ENCODE data around the gene MATN3. TPM values are rescaled to one million over a fixed set of nuclear protein-coding genes. Genes with fewer than 3 reads are reported as not detected.

The MATN3 gene
- total RNA-seq, 1 donor from 2014 or later, result 1.2 TPM

GRCh38 chr2:20008703-20009102 is 3.8 kb downstream of the MATN3 start:
- no peak for DNase-seq (ENCODE audit: low spot score)

DNA sequence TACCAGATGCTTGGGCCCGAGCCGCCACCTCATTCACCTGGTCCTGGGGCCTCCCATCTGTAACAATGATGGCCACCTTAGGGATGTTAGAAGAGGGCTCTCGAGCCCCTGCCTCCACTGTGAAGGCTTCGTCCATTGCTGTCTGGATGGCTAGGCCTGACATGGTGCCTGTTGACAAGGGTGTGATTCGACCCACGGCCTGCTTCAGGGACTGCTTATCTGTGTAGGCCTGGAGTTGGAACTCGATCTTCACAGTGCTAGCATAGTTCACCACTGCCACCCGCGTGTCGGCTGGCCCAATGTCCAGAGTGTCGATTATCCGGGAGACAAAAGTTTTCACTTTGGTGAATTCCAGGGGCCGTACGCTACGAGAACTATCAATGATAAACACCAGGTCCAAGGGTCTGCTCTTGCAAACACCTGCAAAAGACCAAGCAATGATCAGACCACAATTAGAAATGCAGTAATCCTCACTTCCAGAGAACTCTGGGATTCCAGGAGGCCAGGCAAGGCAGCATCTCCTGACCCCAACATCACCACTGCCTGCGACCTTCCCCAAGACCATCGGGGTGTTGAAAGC is 6.5 kb downstream of the MATN3 start:
- no peak for DNase-seq (ENCODE audit: low spot score)

GRCh38 chr2:20005067-20005627 is 7.3 kb downstream of the MATN3 start:
- no peak for DNase-seq (ENCODE audit: low spot score)

- no peak for DNase-seq (ENCODE audit: low spot score)
These were observed 11.1 kb downstream of the MATN3 start for GRCh38 chr2:20001361-20001863.

DNA sequence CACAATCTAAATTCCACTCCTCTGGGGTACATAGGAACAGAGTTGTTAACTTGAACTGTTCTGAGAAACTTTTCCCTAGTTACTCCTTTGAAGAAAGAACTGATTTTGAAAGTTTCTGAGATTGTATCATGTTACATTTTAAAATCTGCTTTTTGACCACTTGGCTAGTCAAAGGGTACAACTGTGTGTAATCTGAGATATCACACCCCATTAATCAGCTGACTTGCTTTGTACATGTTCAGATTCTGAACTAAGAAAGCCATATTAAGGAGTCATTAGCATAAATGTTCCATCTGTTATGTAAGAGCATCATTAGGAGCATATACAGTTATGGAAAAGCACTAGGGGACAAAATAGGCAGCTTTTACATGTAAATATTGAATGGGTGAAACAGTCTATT is 18.7 kb downstream of the MATN3 start:
- DNase-seq (ENCODE audit: low spot score), result no peak

DNA sequence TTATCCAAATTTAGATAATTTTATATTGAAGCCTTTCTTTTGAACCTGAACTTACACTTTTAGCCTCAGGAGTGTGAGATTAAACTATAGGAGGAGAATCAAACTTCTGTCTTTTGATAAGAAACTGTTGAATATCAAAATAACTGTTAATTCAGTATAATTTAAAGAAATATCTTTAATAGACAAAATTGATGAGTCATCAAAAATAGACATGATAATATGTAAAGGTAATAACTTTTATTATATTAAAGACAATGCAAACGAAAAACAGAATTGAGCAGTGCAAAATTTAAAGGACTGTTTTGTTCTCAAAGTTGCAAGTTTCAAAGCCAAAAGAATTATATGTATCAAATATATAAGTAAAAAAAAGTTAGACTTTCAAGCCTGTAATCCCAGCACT is 20.6 kb downstream of the MATN3 start:
- DNase-seq (ENCODE audit: low spot score), result no peak

GRCh38 chr2:19990416-19990728 is 22.1 kb downstream of the MATN3 start:
- DNase-seq (ENCODE audit: low spot score), result no peak

- DNase-seq (ENCODE audit: low spot score), result peak; percentile 96
These were observed 22.6 kb downstream of the MATN3 start, which contains the start of gene WDR35 for GRCh38 chr2:19989667-19990415. WDR35 (minus strand) TSS chr2:19990105; CDS start chr2:19990015, 90 bp downstream.

DNA sequence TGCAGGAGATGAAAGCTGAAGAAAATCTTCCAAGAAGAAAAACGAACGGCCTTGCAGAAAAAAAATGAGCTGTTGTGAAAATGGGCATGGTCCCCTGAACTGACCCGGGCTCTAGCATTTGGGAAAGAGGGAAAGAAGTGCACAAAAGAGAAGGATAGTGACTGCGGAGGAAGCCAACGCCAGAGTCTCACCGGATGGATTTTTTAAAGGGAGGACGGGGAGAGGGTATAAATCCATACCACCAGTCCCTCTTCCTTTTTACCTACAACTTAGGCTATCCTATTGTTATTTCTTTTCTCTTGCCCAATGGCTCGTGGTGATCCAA is 23.2 kb downstream of the MATN3 start:
- DNase-seq (ENCODE audit: low spot score), result no peak

- DNase-seq (ENCODE audit: low spot score), result no peak
These were observed 23.9 kb downstream of the MATN3 start for GRCh38 chr2:19988600-19988999.

DNA sequence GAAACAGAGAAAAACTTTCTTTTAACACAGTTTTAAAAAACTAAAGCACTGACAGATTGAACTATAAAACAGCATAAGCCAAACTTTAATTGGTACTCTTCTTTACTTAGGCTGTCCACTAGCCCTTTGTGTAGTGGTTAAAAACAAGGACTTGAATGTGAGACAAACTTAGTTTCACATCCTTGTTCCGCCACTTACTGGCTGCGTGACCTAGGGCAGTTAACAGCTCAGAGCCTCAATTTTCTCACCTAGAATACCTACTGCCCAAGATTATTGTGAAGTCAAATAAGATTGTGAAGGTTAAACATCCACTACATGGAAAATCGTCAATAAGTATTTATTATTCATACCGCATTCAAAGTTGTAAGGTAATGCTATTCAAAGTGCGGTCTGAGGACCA is 24.5 kb downstream of the MATN3 start:
- DNase-seq (ENCODE audit: low spot score), result no peak

DNA sequence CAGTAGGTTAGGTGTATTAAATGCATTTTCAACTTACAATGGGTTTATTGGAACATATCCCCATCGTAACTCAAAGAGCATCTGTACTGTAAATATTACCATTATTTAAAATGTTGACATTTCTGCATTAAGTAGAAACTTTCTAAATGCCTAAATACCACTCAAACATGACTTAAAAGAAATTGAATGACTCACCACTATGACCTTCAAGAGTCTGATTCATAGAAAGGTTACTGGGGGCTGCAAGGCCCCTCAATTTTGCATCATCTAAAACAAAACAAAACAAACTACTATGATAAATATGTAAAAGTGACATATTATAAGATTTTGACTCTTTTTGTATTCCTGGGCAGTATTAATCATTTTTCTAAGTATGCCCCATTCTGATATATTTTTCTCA is 30.2 kb downstream of the MATN3 start:
- no peak for DNase-seq (ENCODE audit: low spot score)

- DNase-seq (ENCODE audit: low spot score), result no peak
These were observed 32.5 kb downstream of the MATN3 start for GRCh38 chr2:19979932-19980331.

DNA sequence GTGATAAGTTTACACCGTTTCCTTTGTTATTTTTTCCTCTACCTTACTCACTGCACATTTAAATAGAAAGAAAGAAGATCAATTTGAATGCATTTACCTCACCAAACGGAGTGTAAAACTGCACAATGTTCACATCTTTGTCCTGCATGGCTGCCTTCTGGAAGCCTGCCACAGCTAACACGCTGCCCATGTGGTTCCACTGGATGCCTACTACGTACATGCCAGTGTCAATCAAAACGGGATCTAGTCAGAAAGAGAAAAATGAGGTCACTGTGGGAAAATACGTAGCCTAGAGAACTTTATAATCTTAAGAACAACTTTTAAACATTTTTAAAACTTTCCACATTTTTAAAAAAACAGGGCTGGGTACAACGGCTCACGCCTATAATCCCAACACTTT is 39.0 kb downstream of the MATN3 start:
- DNase-seq (ENCODE audit: low spot score), result no peak

- no peak for DNase-seq (ENCODE audit: low spot score)
These were observed 40.8 kb downstream of the MATN3 start for GRCh38 chr2:19971691-19972090.

- DNase-seq (ENCODE audit: low spot score), result no peak
These were observed 49.1 kb downstream of the MATN3 start for GRCh38 chr2:19963386-19963785.

- no peak for DNase-seq (ENCODE audit: low spot score)
These were observed 56.7 kb downstream of the MATN3 start for GRCh38 chr2:19955544-19956422.

DNA sequence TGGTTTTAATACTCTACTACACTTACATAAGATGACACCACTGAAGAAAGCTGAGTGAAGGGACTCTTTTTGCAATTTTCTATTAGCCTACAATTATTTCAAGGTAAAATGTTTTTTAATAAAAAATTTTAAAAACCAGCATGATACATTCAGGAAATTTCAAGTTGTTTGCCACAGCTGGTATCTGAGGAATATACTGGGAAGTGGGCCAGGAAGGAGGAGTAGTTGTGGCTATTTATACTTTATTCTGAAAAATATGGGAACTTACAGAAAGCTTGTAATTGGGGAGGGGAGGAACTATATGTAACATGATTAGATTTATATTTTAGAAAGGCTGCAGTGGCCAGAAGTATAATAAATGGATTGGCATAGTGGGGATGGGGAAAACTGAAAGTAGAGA is 63.4 kb downstream of the MATN3 start:
- no peak for DNase-seq (ENCODE audit: low spot score)

GRCh38 chr2:19947184-19947940 is 65.1 kb downstream of the MATN3 start:
- DNase-seq (ENCODE audit: low spot score), result no peak

GRCh38 chr2:19944205-19944845 is 68.1 kb downstream of the MATN3 start:
- no peak for DNase-seq (ENCODE audit: low spot score)

- no peak for DNase-seq (ENCODE audit: low spot score)
These were observed 69.3 kb downstream of the MATN3 start for GRCh38 chr2:19943189-19943588.
